ENCODE results near the gene PTH1R.
A peak's percentile ranks its signal among the peaks of the same experiment; 100 is the strongest.

The PTH1R gene

GRCh38 chr3:46843508-46843907 is 34.0 kb upstream of the PTH1R start:
- TF ChIP-seq CTCF (IDR thresholded peaks at IDR 0.05; ENCODE audit: poor library complexity, severe bottlenecking) = no peak
- no peaks in the 10 kb centered on the region for H3K4me1 ChIP-seq (ENCODE audit: insufficient read depth, poor library complexity, severe bottlenecking)
- H3K27ac ChIP-seq (ENCODE audit: poor library complexity, severe bottlenecking) = no peak overlapping the region
- no peak for ATAC-seq (ENCODE audit: low read depth)
- no peaks in the 10 kb centered on the region for H3K27me3 ChIP-seq (ENCODE audit: insufficient read depth, poor library complexity, severe bottlenecking)
- no peak overlapping the region for H3K4me3 ChIP-seq (ENCODE audit: severe bottlenecking)
- no peaks in the 10 kb centered on the region for H3K36me3 ChIP-seq (ENCODE audit: low read depth)
- peaks cover 11% of the 10 kb centered on the region for H3K9me3 ChIP-seq (ENCODE audit: severe bottlenecking)
- DNase-seq (ENCODE audit: low spot score) = no peak

- H3K36me3 ChIP-seq (ENCODE audit: low read depth) = no peaks in the 10 kb centered on the region
- no peaks in the 10 kb centered on the region for H3K4me1 ChIP-seq (ENCODE audit: insufficient read depth, poor library complexity, severe bottlenecking)
- H3K27me3 ChIP-seq (ENCODE audit: insufficient read depth, poor library complexity, severe bottlenecking) = no peaks in the 10 kb centered on the region
- DNase-seq (ENCODE audit: low spot score) = no peak
- H3K27ac ChIP-seq (ENCODE audit: poor library complexity, severe bottlenecking) = no peak overlapping the region
- H3K4me3 ChIP-seq (ENCODE audit: severe bottlenecking) = no peak overlapping the region
- peaks cover 11% of the 10 kb centered on the region for H3K9me3 ChIP-seq (ENCODE audit: severe bottlenecking)
- ATAC-seq (ENCODE audit: low read depth) = no peak
- no peak for TF ChIP-seq CTCF (IDR thresholded peaks at IDR 0.05; ENCODE audit: poor library complexity, severe bottlenecking)
These were observed 33.1 kb upstream of the PTH1R start for GRCh38 chr3:46844397-46844796.

- H3K9me3 ChIP-seq (ENCODE audit: severe bottlenecking) = peaks cover 11% of the 10 kb centered on the region
- no peaks in the 10 kb centered on the region for H3K27me3 ChIP-seq (ENCODE audit: insufficient read depth, poor library complexity, severe bottlenecking)
- H3K4me3 ChIP-seq (ENCODE audit: severe bottlenecking) = no peak overlapping the region
- no peak for ATAC-seq (ENCODE audit: low read depth)
- no peaks in the 10 kb centered on the region for H3K36me3 ChIP-seq (ENCODE audit: low read depth)
- TF ChIP-seq CTCF (IDR thresholded peaks at IDR 0.05; ENCODE audit: poor library complexity, severe bottlenecking) = no peak
- no peaks in the 10 kb centered on the region for H3K4me1 ChIP-seq (ENCODE audit: insufficient read depth, poor library complexity, severe bottlenecking)
- H3K27ac ChIP-seq (ENCODE audit: poor library complexity, severe bottlenecking) = no peak overlapping the region
- DNase-seq (ENCODE audit: low spot score) = no peak
These were observed 32.6 kb upstream of the PTH1R start for GRCh38 chr3:46844881-46845312.

GRCh38 chr3:46845397-46845859 is 32.1 kb upstream of the PTH1R start:
- no peak for TF ChIP-seq CTCF (IDR thresholded peaks at IDR 0.05; ENCODE audit: poor library complexity, severe bottlenecking)
- no peak overlapping the region for H3K27ac ChIP-seq (ENCODE audit: poor library complexity, severe bottlenecking)

GRCh38 chr3:46845860-46846623 is 31.5 kb upstream of the PTH1R start:
- peak; percentile 36 for TF ChIP-seq CTCF (IDR thresholded peaks at IDR 0.05; ENCODE audit: poor library complexity, severe bottlenecking)
- Histone ChIP-seq H3K9me3 (ENCODE audit: severe bottlenecking) (peaks cover 5% of the 10 kb centered on the region), H3K36me3 (ENCODE audit: low read depth) (no peaks in the 10 kb centered on the region), H3K4me1 (ENCODE audit: insufficient read depth, poor library complexity, severe bottlenecking) (no peaks in the 10 kb centered on the region), H3K27ac (ENCODE audit: poor library complexity, severe bottlenecking) (no peak overlapping the region), H3K27me3 (ENCODE audit: insufficient read depth, poor library complexity, severe bottlenecking) (no peaks in the 10 kb centered on the region), H3K4me3 (ENCODE audit: severe bottlenecking) (peak overlapping the region; percentile 13)
- ATAC-seq (ENCODE audit: low read depth) = peak; percentile 57
- DNase-seq (ENCODE audit: low spot score) = no peak

More at GRCh38 chr3:46845397-46845859, 32.1 kb upstream of the PTH1R start:
- peaks cover 11% of the 10 kb centered on the region for H3K9me3 ChIP-seq (ENCODE audit: severe bottlenecking)
- no peaks in the 10 kb centered on the region for H3K4me1 ChIP-seq (ENCODE audit: insufficient read depth, poor library complexity, severe bottlenecking)
- ATAC-seq (ENCODE audit: low read depth) = peak; percentile 58
- H3K4me3 ChIP-seq (ENCODE audit: severe bottlenecking) = peak overlapping the region; percentile 13
- H3K27me3 ChIP-seq (ENCODE audit: insufficient read depth, poor library complexity, severe bottlenecking) = no peaks in the 10 kb centered on the region
- DNase-seq (ENCODE audit: low spot score) = peak; percentile 60
- H3K36me3 ChIP-seq (ENCODE audit: low read depth) = no peaks in the 10 kb centered on the region
